Testis (tissue), 2 donors: ENCODE results near the gene SUFU.

Experiments used
- CTCF ChIP-seq, 3 experiments: fragments of 450-650 bp in 2 of 3; fragments of 200-600 bp in 1 of 3; sonication (generic) in 1 of 3; IDR thresholded peaks; one replicate each; pipeline ENCODE4 v1.5.1; 2016 to 2019; ENCODE audit warnings: antibody characterized with exemption in 3 of 3, mild to moderate bottlenecking in 2 of 3, moderate library complexity in 1 of 3
- POLR2A ChIP-seq: fragments of 450-650 bp; IDR thresholded peaks from one replicate; pipeline ENCODE4 v1.6.1; 2017; ENCODE audit warnings: antibody characterized with exemption, mild to moderate bottlenecking, moderate library complexity

DNA sequence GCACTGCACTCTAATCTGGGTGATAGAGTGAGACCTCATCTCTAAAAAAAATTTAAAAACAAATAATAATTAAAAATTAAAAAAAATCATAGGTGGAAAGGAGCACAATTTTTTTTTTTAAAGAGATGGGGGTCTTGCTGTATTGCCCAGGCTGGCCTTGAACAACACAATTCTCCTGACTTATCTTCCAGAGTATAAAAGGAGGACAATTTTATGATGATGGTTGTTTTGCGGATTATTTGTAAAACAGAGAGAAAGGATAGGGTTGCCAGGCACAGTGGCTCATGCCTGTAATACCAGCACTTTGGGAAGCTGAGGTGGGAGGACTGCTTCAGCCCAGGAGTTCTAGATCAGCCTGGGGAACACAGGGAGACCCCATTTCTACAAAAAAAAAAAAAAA is 6.2 kb upstream of the SUFU start:
- TF ChIP-seq CTCF (IDR thresholded peaks at IDR 0.05) (no peak), POLR2A (no peak)
